Adrenal gland (tissue), 5 donors: Measurements from ENCODE around the gene PPFIA4.

Experiments used
- POLR2A ChIP-seq, 2 donors: fragments of 450-650 bp; IDR thresholded peaks; one replicate each; pipeline ENCODE4 v1.6.1; 2017; ENCODE audit warnings: antibody characterized with exemption in 2 of 2, mild to moderate bottlenecking in 2 of 2, moderate library complexity in 1 of 2
- TF ChIP-seq, protein P1 (sequence below), 6 experiments: fragments of 450-650 bp in 4 of 6; fragments of 200-600 bp in 2 of 6; sonication (generic) in 1 of 6; IDR thresholded peaks; 1 replicate in 5 of 6; 2 replicates in 1 of 6; pipeline versions ENCODE4 v1.5.1 to v1.8.0; 2016 to 2021; ENCODE audit warnings: antibody characterized with exemption in 6 of 6, mild to moderate bottlenecking in 2 of 6, moderate library complexity in 1 of 6
- donor health status: DM: no; HTN: no; CAD: no.

DNA sequence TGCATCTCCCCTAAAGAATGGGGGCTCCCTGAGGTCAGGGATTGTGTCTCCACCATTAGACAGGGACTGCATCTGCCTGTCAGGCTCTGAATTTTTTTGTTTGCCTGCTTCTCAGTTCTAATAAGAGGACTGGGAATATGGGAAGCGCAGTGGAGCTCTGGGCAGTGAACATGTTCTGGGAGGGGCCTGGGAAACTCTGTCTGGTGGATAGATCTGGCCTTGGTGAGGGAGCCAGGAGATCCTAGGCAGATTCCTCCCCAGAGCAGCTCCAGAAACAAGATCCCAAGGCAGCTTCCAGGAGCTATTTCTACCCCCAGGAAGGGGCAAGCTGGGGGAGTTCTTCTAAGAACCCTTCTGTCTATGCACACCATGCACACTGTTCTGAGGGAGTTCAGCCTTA lies 72.2 kb downstream of the PPFIA4 start:
- TF ChIP-seq, protein P1, sequence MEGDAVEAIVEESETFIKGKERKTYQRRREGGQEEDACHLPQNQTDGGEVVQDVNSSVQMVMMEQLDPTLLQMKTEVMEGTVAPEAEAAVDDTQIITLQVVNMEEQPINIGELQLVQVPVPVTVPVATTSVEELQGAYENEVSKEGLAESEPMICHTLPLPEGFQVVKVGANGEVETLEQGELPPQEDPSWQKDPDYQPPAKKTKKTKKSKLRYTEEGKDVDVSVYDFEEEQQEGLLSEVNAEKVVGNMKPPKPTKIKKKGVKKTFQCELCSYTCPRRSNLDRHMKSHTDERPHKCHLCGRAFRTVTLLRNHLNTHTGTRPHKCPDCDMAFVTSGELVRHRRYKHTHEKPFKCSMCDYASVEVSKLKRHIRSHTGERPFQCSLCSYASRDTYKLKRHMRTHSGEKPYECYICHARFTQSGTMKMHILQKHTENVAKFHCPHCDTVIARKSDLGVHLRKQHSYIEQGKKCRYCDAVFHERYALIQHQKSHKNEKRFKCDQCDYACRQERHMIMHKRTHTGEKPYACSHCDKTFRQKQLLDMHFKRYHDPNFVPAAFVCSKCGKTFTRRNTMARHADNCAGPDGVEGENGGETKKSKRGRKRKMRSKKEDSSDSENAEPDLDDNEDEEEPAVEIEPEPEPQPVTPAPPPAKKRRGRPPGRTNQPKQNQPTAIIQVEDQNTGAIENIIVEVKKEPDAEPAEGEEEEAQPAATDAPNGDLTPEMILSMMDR (IDR thresholded peaks at IDR 0.05), result no peak
- TF ChIP-seq POLR2A (IDR thresholded peaks at IDR 0.05), result no peak
